H9 (cell line): Measurements from ENCODE around the gene LRP5. TPM values are rescaled to one million over a fixed set of nuclear protein-coding genes. Genes with fewer than 3 reads are reported as not detected.

Experiments
- DNase-seq: peaks from one replicate; pipeline ENCODE4 v3.0.0-alpha.2; 2017
- H2AFZ ChIP-seq: one replicate; pipeline ENCODE4 v1.6.1; 2013; ENCODE audit warnings: mild to moderate bottlenecking, low read length, control low read depth, moderate library complexity
- H2AK5ac ChIP-seq: 2 replicates; pipeline ENCODE4 v1.6.1; 2013; ENCODE audit warnings: low read length, control low read depth, mixed read lengths; ENCODE audit not compliant: insufficient read length
- H2BK120ac ChIP-seq: one replicate; pipeline ENCODE4 v1.6.1; 2013; ENCODE audit warnings: low read depth, mild to moderate bottlenecking, low read length, control low read depth, inconsistent platforms; ENCODE audit not compliant: poor library complexity, severe bottlenecking
- H2BK12ac ChIP-seq: 2 replicates; pipeline ENCODE4 v1.6.1; 2013; ENCODE audit warnings: low read length, control low read depth, mixed read lengths, low read depth; ENCODE audit not compliant: insufficient read length
- H2BK15ac ChIP-seq: 2 replicates; pipeline ENCODE4 v1.6.1; 2013; ENCODE audit warnings: low read depth, low read length, control low read depth
- H2BK20ac ChIP-seq: one replicate; pipeline ENCODE4 v1.6.1; 2013; ENCODE audit warnings: low read depth, mild to moderate bottlenecking, low read length, control low read depth, inconsistent platforms; ENCODE audit not compliant: poor library complexity, severe bottlenecking
- H2BK5ac ChIP-seq: 2 replicates; pipeline ENCODE4 v1.6.1; 2013; ENCODE audit warnings: low read length, control low read depth, mixed read lengths; ENCODE audit not compliant: insufficient read length
- H3K14ac ChIP-seq: 2 replicates; pipeline ENCODE4 v1.6.1; 2013; ENCODE audit warnings: low read length, control low read depth; ENCODE audit not compliant: insufficient read depth
- H3K18ac ChIP-seq: 2 replicates; pipeline ENCODE4 v1.6.1; 2013; ENCODE audit warnings: low read depth, mild to moderate bottlenecking, mixed read lengths, low read length, control low read depth; ENCODE audit not compliant: insufficient read length
- H3K23ac ChIP-seq: 2 replicates; pipeline ENCODE4 v1.6.1; 2013; ENCODE audit warnings: low read length, control low read depth, mixed read lengths, low read depth; ENCODE audit not compliant: insufficient read length
- H3K23me2 ChIP-seq: 2 replicates; pipeline ENCODE4 v1.6.1; 2013; ENCODE audit warnings: low read depth, mild to moderate bottlenecking, mixed read lengths, low read length, control low read depth; ENCODE audit not compliant: insufficient read length, poor library complexity, severe bottlenecking
- H3K27ac ChIP-seq: 2 replicates; pipeline ENCODE4 v1.5.1; 2013; ENCODE audit warnings: low read length, control low read depth, mixed read lengths, low read depth; ENCODE audit not compliant: insufficient read length
- H3K27me3 ChIP-seq: 2 replicates; pipeline ENCODE4 v1.6.1; 2013; ENCODE audit warnings: low read length, control low read depth, inconsistent platforms; ENCODE audit not compliant: insufficient read depth
- H3K4ac ChIP-seq: 2 replicates; pipeline ENCODE4 v1.6.1; 2013; ENCODE audit warnings: low read depth, mild to moderate bottlenecking, control low read depth, inconsistent platforms, low read length, moderate library complexity
- H3K4me1 ChIP-seq: 2 replicates; pipeline ENCODE4 v1.6.1; 2013; ENCODE audit warnings: low read length, control low read depth, inconsistent platforms; ENCODE audit not compliant: insufficient read depth
- H3K4me2 ChIP-seq: 2 replicates; pipeline ENCODE4 v1.6.1; 2013; ENCODE audit warnings: low read length, control low read depth, mixed read lengths; ENCODE audit not compliant: insufficient read length, insufficient read depth
- H3K56ac ChIP-seq: 2 replicates; pipeline ENCODE4 v1.6.1; 2013; ENCODE audit warnings: low read depth, mild to moderate bottlenecking, mixed read lengths, low read length, control low read depth; ENCODE audit not compliant: insufficient read length
- H3K79me1 ChIP-seq: 2 replicates; pipeline ENCODE4 v1.6.1; 2013; ENCODE audit warnings: low read depth, mild to moderate bottlenecking, moderate library complexity, low read length, control low read depth, inconsistent platforms; ENCODE audit not compliant: insufficient read depth, poor library complexity, severe bottlenecking
- H3K79me2 ChIP-seq: 2 replicates; pipeline ENCODE4 v1.6.1; 2013; ENCODE audit warnings: low read length, control low read depth, inconsistent platforms; ENCODE audit not compliant: insufficient read depth
- H3K9ac ChIP-seq: 2 replicates; pipeline ENCODE4 v1.6.1; 2013; ENCODE audit warnings: low read length, control low read depth, mixed read lengths; ENCODE audit not compliant: insufficient read length; ENCODE audit errors: extremely low read depth
- H3K9me3 ChIP-seq: one replicate; pipeline ENCODE4 v1.6.1; 2013; ENCODE audit warnings: low read depth, low read length, inconsistent platforms; ENCODE audit not compliant: control insufficient read depth
- H3T11ph ChIP-seq: one replicate; pipeline ENCODE4 v1.6.1; 2013; ENCODE audit warnings: mild to moderate bottlenecking, low read length, control low read depth, inconsistent platforms
- H4K20me1 ChIP-seq: one replicate; pipeline ENCODE4 v1.6.1; 2013; ENCODE audit not compliant: control insufficient read depth, insufficient read length, insufficient read depth
- H4K5ac ChIP-seq: 2 replicates; pipeline ENCODE4 v1.6.1; 2013; ENCODE audit warnings: low read depth, mild to moderate bottlenecking, mixed read lengths, low read length, control low read depth; ENCODE audit not compliant: insufficient read length
- H4K8ac ChIP-seq: replicated peaks from 2 replicates; pipeline ENCODE4 v1.6.1; 2013; ENCODE audit warnings: low read length, control low read depth, mixed read lengths, low read depth; ENCODE audit not compliant: insufficient read length
- H4K91ac ChIP-seq: 2 replicates; pipeline ENCODE4 v1.6.1; 2013; ENCODE audit warnings: low read depth, mild to moderate bottlenecking, moderate library complexity, mixed read lengths, low read length, control low read depth; ENCODE audit not compliant: insufficient read length
- H3K27ac Mint-ChIP-seq, 3 experiments: 2 replicates in 2 of 3; 3 replicates in 1 of 3; pipeline ENCODE4 v1.8.0; 2020 to 2021; ENCODE audit warnings: mixed read lengths in 3 of 3, mild to moderate bottlenecking in 1 of 3, moderate library complexity in 1 of 3
- H3K27me3 Mint-ChIP-seq: 2 replicates; pipeline ENCODE4 v1.8.0; 2021; ENCODE audit warnings: low read depth, mild to moderate bottlenecking, moderate library complexity, mixed read lengths
- H3K36me3 Mint-ChIP-seq, 3 experiments: 2 replicates in 2 of 3; 3 replicates in 1 of 3; pipeline ENCODE4 v1.8.0; 2020 to 2021; ENCODE audit warnings: low read depth in 3 of 3, mixed read lengths in 3 of 3; ENCODE audit not compliant: insufficient read depth in 1 of 3
- H3K4me1 Mint-ChIP-seq, 2 experiments: 2 replicates each; pipeline ENCODE4 v1.8.0; 2020; ENCODE audit warnings: mixed read lengths in 2 of 2
- H3K4me3 Mint-ChIP-seq, 2 experiments: 2 replicates in 1 of 2; 3 replicates in 1 of 2; pipeline ENCODE4 v1.8.0; 2020 to 2021; ENCODE audit warnings: mild to moderate bottlenecking in 2 of 2, mixed read lengths in 2 of 2, moderate library complexity in 1 of 2
- H3K9me3 Mint-ChIP-seq, 2 experiments: 2 replicates in 1 of 2; 3 replicates in 1 of 2; pipeline ENCODE4 v1.8.0; 2020; ENCODE audit warnings: mild to moderate bottlenecking in 2 of 2, mixed read lengths in 2 of 2, moderate library complexity in 1 of 2
- WGBS: extraction: QIAGEN DNeasy Blood & Tissue Kit; methylation state at CpG from one replicate; pipeline ENCODE4 v1.1.7; 2013; ENCODE audit warnings: missing lambda C conversion rate, low lambda C conversion rate, mixed read lengths; ENCODE audit not compliant: insufficient read length; ENCODE audit errors: extremely low coverage; 5-methylcytosine and 5-hydroxymethylcytosine counted together
- total RNA-seq: library from RNA; stranded (reverse); gene quantifications from 2 replicates; pipeline ENCODE4 v1.2.1, GENCODE V29; 2021
- TF ChIP-seq, protein P1 (sequence below): fragments of 200-600 bp; sonication (generic); conservative IDR thresholded peaks from 3 replicates; pipeline ENCODE4 v1.8.0; 2021; ENCODE audit warnings: antibody characterized with exemption, mild to moderate bottlenecking

The LRP5 gene
- total RNA-seq, 1 experiment from 2014 or later: 38.4 TPM

- H3K36me3 Mint-ChIP-seq: peaks cover 22 to 71% (median 51%) of the 10 kb centered on the region in 3 experiments; a peak in 6 of 7 replicates
Measured at GRCh38 chr11:68408512-68408911, 96.1 kb downstream of the LRP5 start.

More at GRCh38 chr11:68408512-68408911, 96.1 kb downstream of the LRP5 start:
- no peak overlapping the region for H2AK5ac ChIP-seq
- H2BK5ac ChIP-seq: no peak overlapping the region
- no peaks in the 10 kb centered on the region for H3K27me3 Mint-ChIP-seq
- no peaks in the 10 kb centered on the region for H3K23me2 ChIP-seq
- H2BK12ac ChIP-seq: no peak overlapping the region
- TF ChIP-seq, protein P1, sequence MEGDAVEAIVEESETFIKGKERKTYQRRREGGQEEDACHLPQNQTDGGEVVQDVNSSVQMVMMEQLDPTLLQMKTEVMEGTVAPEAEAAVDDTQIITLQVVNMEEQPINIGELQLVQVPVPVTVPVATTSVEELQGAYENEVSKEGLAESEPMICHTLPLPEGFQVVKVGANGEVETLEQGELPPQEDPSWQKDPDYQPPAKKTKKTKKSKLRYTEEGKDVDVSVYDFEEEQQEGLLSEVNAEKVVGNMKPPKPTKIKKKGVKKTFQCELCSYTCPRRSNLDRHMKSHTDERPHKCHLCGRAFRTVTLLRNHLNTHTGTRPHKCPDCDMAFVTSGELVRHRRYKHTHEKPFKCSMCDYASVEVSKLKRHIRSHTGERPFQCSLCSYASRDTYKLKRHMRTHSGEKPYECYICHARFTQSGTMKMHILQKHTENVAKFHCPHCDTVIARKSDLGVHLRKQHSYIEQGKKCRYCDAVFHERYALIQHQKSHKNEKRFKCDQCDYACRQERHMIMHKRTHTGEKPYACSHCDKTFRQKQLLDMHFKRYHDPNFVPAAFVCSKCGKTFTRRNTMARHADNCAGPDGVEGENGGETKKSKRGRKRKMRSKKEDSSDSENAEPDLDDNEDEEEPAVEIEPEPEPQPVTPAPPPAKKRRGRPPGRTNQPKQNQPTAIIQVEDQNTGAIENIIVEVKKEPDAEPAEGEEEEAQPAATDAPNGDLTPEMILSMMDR: no peak
- H3K27ac ChIP-seq: no peak overlapping the region
- DNase-seq: no peak
- no peaks in the 10 kb centered on the region for H3K4me1 Mint-ChIP-seq
- no peak overlapping the region for H3K56ac ChIP-seq
- H4K91ac ChIP-seq: no peak overlapping the region
- H2BK15ac ChIP-seq: no peak overlapping the region
- H3K18ac ChIP-seq: no peak overlapping the region
- H4K8ac ChIP-seq: no peak overlapping the region
- no peak overlapping the region for H3K4me2 ChIP-seq
- no peak overlapping the region for H3K23ac ChIP-seq
- no peak overlapping the region for H2BK20ac ChIP-seq
- H2BK120ac ChIP-seq: no peak overlapping the region
- H3K9me3 ChIP-seq: no peaks in the 10 kb centered on the region
- H3K9ac ChIP-seq: no peak overlapping the region
- no peak overlapping the region for H3K27ac Mint-ChIP-seq
- H2AFZ ChIP-seq: no peak overlapping the region
- H3K14ac ChIP-seq: no peak overlapping the region
- H3K4ac ChIP-seq: no peak overlapping the region
- no peaks in the 10 kb centered on the region for H3K79me1 ChIP-seq
- no CpG with 5 or more reads among the region's 9 CpGs for WGBS
- no peaks in the 10 kb centered on the region for H3K79me2 ChIP-seq
- no peaks in the 10 kb centered on the region for H4K20me1 ChIP-seq
- H3K4me1 ChIP-seq: no peaks in the 10 kb centered on the region
- H3K4me3 Mint-ChIP-seq: no peak overlapping the region
- H3T11ph ChIP-seq: no peak overlapping the region
- H4K5ac ChIP-seq: no peak overlapping the region
- H3K27me3 ChIP-seq: no peaks in the 10 kb centered on the region
- H3K9me3 Mint-ChIP-seq: no peaks in the 10 kb centered on the region
